Pulmonary artery endothelial cell (primary cell): ENCODE measurements around the gene EMILIN2. TPM values are rescaled to one million over a fixed set of nuclear protein-coding genes. Genes with fewer than 3 reads are reported as not detected.
"Not testable (repeated sequence)": the region's sequence is repeated elsewhere in the genome, so short reads cannot be mapped to it uniquely, and the experiment has no call there.

Experiments used
- DNase-seq: peaks from one replicate; pipeline ENCODE4 v3.0.0-alpha.2; 2011; ENCODE audit warnings: low read depth, low spot score
- total RNA-seq: library from RNA; depleted of rRNA; stranded (reverse); fragments of >200 nt; gene quantifications from 2 replicates; pipeline ENCODE4 v1.2.3, GENCODE V29; 2014

Gene EMILIN2
- total RNA-seq: 8.2 and 11.8 TPM in 2 replicates

DNA sequence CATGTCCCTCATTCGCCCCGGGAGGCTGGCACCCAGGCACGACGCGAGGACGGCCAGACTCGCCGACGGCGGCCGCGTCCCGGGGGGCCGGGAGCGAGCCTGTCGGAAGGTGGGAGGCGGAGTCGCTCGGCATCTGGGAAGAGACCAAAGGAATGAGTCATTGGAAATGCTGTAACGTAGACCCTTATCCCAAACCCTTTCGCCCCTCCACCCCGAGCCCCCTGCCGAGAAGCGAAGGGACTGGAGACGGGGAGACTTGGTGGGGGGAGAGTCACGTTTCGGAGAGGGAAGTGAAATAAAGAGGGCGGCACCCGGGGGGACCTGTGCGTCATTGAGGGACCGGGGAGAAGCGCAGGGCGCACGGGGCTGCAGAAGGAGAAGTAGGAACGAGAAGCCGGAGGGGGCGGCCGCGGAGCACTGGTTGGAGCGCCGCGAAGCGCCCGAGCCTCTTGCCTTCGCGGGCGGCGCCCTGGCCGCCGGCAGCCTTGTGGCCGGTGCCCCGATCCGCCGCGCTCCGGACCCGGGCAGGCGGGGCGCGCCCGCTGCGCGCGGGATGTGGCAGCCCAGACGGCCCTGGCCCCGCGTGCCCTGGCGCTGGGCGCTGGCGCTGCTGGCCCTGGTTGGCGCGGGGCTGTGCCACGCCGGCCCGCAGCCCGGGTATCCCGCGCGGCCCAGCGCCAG, at the start of gene EMILIN2:
Gene EMILIN2 (plus strand): TSS at position 371 of the 681 bp plus-strand sequence. CDS start 183 bp downstream, at position 554.
- DNase-seq: no peak

DNA sequence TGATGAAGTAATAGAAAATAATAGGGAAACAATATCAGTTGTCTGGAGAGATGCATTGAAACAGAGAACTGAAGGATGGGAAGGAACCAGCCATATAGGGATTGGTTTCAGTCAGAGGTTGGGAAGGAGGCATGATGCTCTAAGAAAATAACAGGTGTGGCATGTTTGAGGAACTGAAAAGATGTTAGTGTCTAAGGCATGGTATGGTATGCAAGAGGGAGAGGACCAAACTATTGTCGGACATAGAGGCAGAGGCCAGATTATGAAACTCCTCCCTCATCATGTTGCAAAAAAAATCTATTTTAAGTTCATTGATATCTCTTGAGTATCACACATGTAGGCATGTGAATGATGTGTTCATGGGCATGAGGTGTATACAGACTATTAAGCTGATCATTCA, 48.9 kb upstream of the EMILIN2 start:
- DNase-seq: no peak

DNA sequence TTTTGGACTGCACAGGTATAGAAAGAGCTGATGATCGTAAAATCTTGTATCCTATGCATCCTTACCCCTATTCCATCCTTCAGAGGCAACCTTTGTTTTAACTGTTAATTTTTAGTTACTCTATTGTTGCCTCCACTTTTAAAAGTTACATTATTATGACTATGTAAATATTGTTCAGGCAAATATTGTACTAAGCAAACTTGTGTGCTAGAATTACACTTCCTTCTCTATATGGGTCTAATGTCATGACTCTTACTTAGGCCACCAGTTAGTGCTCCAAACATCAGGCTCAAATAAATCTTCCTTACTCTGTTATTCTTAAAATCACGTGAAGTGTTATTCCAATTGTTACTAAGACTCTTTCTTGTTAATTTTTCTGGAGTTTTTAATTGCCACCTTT, 47.4 kb upstream of the EMILIN2 start:
- no peak for DNase-seq

DNA sequence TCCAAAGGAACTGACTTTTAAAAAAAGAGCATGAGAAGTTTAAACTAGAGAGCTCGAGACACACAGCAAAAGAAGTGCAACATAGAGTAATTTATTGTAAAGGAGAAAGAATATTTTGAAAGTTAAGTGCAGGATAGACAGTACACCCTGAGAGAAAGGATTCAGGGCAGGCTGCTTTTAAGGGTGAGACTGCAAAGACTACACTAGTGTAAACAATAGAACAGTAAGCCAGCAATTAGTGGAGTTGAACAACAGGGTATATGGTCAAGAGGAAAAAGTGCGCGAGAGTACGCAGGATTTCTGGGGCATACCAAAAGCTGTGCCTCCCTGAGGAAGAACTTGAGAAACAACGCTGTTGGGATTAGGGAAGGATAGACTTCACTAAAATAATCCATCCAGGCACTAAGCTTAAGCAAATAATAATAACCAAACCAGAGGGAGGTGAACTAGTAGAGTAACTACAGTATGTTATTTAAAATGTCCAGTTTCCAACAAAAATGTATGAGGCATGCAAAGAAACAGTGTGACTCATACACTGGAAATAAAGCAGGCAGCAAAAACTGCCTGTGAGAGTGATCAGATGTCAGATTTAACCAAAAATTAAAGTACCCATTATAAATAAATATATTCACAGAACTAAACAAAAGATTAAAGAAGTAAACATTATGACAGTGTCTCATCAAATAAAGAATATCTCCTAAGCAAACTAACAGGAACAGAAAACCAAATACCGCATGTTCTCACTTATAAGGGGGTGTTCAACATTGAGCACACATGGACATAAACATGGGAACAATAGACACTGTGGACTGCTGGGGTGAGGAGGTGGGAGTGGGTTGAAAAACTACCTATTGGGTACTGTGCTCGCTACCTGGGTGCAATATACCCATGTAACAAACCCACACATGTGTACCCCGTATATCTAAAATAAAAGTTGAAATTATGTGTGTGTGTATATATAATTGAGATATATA, 40.5 kb upstream of the EMILIN2 start:
- no peak for DNase-seq

DNA sequence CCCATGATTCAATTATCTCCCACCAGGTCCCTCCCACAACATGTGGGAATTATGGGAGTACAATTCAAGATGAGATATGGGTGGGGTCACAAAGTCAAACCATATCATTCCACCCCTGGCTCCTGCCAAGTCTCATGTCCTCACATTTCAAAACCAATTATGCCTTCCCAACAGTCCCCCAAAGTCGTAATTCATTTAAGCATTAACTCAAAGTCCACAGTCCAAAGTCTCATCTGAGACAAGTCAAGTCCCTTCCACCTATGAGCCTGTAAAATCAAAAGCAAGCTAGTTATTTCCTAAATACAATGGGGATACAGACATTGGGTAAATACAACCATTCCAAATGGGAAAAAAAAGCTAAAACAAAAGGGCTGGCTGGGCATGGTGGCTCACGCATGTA, 38.2 kb upstream of the EMILIN2 start:
- DNase-seq: not testable (repeated sequence)

DNA sequence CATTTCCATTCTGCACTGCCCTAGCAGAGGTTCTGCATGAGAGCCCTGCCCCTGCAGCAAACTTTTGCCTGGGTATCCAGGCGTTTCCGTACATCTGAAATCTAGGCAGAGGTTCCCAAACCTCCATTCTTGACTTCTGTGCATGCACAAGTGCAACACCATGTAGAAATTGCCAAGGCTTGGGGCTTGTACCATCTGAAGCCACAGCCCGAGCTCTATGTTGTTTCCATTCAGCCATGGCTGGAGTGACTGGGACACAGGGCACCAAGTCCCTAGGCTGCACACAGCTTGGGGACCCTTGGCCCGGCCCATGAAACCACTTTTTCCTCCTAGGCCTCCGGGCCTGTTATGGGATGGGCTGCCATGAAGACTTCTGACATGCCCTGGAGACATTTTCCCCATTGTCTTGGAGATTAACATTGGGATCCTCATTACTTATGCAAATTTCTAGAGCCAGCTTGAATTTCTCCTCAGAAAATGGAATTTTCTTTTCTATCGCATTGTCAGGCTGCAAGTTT, 37.1 kb upstream of the EMILIN2 start:
- DNase-seq: not testable (repeated sequence)

DNA sequence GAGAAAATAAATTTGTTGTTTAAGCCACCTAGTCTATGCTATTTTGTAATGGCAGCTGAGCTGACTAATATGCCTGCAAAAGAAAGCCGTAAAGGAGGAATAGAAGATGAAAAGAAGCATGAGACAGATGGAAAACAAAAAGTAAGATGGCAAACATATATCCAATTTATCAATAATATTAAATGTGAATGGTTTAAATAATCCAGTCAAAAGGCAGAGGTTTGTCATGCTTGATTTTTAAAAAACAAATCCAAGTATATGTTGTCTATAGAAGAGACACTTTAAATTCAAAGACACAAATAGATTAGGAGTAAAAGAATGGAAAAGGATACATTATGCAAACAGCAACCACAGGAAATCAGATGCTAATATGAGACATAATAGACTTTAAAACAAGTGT, 35.4 kb upstream of the EMILIN2 start:
- DNase-seq: no peak

DNA sequence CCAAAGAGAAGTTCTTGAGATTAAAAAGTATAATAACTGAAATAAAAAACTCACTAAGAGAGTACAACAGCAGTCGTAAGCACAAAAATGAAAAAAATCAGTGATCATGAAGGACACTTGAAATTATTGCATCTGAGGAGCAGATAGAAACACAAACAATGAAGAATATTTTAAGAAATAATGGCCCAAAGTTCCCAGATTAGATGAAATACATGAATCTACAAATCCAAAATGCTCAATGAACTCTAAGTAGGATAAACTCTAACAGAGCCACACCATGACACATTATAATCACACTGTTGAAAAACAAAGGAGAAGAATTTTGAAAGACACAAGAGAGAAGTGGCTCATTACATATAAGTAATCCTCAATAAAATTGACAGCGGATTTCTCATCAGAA, 31.9 kb upstream of the EMILIN2 start:
- no peak for DNase-seq

DNA sequence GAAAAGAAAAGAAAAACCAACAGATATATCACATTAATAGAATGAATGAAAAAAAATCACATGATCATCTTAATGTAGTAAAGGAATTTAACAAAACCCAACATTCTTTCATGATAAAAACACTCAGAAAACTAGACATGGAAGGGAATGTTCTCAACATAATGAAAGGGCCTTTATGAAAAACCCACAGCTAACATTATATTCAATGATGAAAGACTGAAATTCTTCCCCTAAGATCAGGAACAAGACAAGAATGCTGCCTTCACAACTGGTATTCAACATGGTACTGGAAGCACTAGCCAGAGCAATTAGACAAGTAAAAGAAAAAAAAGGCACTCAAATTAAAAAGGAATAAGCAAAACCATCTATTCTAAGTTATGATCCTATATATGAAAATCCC, 28.5 kb upstream of the EMILIN2 start:
- DNase-seq: no peak

DNA sequence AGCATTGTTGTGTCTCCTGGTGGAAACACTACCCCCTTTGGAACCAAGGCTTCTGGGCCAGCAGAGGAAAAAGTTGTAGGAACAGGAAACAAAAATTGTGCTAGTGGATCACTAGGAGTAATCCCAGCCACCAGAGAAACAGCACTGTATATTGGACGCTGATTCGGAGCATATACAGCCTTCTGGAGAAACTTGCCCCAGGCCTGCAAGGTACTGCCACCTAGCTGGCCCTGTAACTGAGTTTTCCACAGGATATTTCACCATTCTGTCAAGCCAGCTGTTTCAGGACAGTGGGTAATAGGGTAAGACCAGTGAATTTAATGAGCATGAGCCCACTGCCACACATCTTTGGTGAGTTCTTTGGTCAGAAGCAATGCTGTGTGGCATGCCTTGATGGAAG, 25.1 kb upstream of the EMILIN2 start:
- DNase-seq: no peak

DNA sequence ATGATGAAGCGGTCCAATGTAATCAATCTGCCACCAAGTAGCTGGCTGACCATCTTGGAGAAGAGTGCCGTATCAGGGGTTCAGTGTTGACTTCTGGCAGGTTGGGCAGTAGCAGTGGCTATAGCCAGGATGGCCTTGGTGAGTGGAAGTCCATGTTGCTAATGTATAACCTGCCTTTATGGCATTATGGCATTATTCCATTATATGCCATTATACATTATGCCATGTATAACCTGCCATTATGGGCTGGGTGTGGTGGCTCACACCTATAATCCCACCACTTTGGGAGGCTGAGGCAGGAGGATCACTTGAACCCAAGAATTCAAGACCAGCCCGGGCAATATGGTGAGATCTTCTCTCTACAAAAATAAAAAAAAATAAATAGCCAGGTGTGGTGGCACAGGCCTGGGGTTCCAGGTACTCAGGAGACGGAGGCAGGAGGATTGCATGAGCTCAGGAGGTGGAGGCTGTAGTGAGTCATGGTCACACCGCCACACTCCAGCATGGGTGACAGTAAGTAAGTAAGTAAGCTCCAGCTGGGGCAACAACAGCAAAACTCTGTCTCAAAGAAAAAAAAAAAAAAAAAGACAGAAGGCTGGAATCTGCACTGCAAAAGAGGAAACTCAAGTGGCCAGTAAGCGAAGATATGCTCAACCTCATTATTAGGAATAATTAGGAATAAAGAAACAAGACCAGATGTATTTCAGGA, 24.4 kb upstream of the EMILIN2 start:
- no peak for DNase-seq

DNA sequence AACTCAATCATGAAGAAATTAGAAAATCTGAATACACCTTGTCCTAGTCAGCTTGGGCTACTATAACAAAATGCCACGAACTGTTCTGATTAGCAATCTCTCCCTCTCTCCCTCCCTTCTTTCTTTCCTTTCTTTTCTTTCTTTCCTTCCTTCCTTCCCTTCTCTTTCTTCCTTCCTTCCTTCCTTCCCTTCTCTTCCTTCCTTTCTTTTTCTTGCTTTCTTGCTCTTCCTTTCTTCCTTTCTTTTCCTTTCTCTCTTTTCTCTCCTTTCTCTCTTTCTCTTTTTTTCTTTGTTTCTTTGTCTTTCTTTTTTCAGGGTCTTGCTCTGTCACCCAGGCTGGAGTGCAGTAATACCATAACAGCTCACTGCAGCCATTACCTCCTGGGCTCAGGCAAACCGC, 23.6 kb upstream of the EMILIN2 start:
- no peak for DNase-seq

DNA sequence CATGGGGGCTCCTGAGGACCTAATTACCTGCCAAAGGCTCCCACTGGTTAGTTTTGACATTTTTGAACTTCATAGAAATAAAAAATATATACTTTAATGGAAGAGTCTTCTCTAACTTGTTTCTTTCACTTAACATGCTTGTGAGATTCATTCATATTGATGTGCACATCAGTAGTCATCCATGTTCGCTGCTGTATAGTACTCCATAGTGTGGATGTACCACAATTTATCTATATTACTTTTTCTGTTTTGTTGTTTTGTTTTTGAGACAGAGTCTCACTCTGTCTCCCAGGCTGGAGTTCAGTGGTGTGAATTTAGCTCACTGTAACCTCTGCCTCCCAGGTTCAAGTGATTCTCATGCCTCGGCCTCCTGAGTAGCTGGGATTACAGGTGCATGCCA, 22.8 kb upstream of the EMILIN2 start:
- DNase-seq: no peak

DNA sequence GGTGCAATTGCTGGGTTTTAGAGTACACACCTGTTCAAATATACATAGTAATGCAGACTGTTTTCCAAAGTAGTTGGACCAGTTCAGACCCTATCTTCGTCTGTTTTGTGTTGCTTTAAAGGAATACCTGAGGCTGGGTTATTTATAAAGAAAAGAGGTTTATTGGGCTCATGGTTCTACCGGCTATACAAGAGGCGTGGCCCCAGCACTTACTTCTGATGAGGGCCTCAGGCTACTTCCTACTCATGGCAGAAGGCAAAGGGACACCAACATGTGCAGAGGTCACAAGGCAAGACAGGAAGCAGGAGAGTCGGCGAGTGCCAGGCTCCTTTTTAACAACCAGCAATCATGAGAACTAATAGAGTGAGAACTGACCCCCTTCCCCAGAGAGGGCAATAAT, 21.9 kb upstream of the EMILIN2 start:
- no peak for DNase-seq

DNA sequence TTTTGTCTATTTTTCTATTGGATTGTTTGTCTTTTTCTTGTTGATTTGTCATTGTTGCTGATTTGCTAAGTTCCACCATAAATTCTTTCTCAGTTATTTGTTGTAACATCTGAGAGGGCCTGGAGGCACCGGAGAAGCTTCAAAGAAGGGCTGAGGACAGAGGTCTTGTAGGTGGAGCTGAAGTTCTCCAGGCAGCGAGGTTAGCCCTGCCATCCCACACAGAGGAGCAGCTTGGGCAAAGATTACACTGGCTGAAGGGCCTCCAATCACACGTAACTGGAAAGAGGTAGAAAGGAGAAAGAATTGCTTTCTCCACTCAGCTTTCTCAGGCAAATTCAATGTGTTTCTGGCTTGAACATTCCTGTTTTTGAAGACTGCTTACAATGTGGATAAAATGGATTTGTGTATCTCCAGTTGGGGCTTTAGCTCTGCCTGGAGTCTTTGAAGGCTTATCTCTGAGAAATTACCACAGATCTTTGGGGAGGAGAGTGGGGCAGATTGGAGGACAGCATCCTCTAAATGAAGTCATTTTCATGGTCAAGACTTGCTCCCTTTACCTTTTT, 21.1 kb upstream of the EMILIN2 start:
- no peak for DNase-seq

DNA sequence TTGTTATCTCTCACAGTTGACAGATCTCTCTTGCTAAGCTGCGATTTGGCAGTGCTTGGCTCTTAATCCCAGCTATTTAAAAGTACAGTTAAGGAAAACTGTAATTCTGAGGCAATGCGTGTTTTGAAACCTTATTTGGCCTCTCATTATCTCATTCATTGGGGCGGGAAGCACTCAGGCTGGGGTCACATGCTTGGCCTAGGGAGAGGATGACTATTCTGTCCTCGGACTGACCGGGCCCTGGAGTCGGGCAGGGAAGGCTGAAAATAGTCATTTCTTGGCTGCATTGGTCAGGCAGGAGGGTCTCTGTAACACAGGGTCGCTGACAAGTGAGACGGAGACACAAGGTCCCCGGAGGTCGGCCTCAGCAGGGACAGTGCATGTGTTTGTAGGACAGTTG, 20.2 kb upstream of the EMILIN2 start:
- DNase-seq: no peak

DNA sequence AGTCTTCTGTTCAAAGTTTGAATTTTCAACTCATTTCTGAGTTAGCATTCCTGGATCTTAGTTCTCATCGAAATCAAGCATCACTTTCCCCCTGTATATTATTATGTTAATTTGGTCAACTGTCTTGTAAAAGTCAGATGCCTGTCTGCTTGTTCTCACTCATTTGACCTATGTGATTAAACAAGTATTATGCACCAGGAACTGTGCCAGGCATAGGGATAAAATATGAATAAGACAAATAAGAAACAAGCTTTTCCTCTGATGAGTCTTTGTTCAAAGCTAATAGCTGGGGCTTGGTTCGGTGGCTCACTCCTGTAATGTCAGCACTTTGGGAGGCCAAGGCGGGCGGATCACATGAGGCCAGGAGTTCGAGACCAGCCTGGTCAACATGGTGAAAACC, 19.7 kb upstream of the EMILIN2 start:
- DNase-seq: no peak

DNA sequence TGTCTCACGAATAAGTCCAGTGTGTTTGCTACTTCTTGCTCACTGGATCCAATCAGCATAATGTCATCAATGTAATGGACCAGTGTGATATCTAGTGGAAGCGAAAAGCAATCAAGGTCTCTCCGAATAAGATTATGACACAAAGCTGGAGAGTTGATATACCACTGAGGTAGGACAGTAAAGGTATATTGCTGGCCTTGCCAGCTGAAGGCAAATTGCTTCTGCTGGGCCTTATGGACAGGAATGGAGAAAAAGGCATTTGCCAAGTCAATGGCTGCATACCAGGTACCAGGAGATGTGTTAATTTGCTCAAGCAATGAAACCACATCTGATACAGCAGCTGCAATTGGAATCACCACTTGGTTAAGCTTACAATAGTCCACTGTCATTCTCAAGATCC, 10.7 kb upstream of the EMILIN2 start:
- not testable (repeated sequence) for DNase-seq

DNA sequence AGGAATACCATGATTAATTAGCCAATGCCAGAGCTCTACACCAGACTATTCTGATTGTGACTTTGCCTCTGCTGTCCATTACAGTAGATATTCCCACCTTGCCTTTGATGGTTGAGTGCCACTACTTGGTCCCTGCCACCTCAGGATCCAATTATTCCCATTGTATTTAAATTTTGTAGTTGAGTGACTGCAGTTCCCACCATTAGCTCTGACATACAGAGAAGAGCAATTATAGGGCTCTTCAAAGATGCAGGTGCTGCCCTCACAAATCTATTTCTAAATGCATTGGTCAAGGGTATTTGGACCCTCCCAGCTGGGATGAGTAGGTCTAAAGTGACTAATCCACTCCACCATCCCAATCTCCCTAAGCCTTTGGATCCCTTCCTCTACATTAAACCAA, 9.5 kb upstream of the EMILIN2 start:
- DNase-seq: not testable (repeated sequence)

DNA sequence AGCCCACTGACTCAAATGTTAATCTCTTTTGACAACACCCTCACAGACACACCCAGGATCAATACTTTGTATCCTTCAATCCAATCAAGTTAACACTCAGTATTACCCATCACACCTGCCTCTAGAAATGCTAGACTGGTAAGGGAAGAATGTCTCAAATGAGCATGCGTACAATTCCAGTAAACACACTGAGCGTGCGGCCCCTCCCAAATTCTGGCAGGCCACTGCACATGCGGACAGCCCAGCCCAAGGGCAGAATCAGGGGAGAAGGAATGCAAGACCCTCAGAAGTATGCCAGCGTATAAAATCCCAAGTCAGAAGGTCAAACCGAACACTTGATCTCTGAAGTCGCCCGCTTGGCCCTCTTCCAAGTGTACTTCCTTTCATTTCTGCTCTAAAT, 7.6 kb upstream of the EMILIN2 start:
- DNase-seq: no peak

DNA sequence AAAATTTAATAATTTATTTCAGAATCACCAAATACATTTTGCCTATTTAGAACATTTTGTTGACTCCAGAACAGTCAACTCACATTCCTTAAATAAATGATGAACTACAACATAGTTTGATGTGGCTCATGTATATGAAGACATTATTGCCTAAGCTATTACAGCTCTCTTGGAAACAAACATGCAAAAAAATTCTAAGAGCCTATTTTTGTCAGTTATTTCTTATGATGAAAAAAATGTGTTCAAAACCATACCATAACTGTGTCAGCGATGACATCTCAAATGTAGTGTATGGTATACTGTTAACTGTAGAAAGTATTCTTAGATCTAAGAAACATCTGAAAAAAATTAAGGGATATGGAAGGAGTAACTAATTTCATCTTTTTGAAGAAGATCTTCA, 6.3 kb upstream of the EMILIN2 start:
- DNase-seq: no peak

DNA sequence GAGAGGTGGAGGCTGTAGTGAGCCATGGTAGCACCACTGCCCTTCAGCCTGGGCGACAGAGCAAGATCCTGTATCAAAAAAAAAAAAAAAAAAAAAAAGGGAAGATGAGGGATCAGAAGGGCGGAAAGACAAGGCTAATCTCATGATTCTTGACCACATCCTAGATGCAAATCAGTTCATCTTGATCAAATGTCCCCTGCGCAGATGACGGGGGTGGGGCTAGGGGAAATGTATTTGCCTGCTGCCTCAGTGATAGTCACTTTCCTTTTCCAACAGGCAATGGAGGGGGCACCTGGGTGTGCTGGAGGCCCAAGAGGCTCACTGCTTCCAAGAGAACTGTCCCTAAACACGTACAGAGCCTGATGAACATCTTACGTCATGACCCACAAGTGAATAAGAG, 3.7 kb upstream of the EMILIN2 start:
- DNase-seq: no peak
